Measurements from ENCODE around the gene SPEG. TPM values are rescaled to one million over a fixed set of nuclear protein-coding genes. Genes with fewer than 3 reads are reported as not detected.

SPEG gene
- polyA plus RNA-seq, 3 donors from 2014 or later: not detected

DNA sequence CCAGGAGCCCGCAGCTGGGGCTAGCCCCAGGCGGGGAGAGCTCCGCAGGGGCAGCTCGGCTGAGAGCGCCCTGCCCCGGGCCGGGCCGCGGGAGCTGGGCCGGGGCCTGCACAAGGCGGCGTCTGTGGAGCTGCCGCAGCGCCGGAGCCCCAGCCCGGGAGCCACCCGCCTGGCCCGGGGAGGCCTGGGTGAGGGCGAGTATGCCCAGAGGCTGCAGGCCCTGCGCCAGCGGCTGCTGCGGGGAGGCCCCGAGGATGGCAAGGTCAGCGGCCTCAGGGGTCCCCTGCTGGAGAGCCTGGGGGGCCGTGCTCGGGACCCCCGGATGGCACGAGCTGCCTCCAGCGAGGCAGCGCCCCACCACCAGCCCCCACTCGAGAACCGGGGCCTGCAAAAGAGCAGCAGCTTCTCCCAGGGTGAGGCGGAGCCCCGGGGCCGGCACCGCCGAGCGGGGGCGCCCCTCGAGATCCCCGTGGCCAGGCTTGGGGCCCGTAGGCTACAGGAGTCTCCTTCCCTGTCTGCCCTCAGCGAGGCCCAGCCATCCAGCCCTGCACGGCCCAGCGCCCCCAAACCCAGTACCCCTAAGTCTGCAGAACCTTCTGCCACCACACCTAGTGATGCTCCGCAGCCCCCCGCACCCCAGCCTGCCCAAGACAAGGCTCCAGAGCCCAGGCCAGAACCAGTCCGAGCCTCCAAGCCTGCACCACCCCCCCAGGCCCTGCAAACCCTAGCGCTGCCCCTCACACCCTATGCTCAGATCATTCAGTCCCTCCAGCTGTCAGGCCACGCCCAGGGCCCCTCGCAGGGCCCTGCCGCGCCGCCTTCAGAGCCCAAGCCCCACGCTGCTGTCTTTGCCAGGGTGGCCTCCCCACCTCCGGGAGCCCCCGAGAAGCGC, 49.1 kb downstream of the SPEG start:
- Mint-ChIP-seq H3K36me3 (no peaks in the 10 kb centered on the region), H3K4me1 (peaks cover 0 to 3% of the 10 kb centered on the region in 2 donors), H3K9me3 (no peaks in the 10 kb centered on the region), H3K27ac (no peak overlapping the region), H3K27me3 (ENCODE audit: low read depth in 3 of 3) (peaks cover 2 to 17% (median 15%) of the 10 kb centered on the region in 3 donors), H3K4me3 (peak overlapping the region in 2 of 5 donors; percentile 63 to 64)
- no peak for DNase-seq

DNA sequence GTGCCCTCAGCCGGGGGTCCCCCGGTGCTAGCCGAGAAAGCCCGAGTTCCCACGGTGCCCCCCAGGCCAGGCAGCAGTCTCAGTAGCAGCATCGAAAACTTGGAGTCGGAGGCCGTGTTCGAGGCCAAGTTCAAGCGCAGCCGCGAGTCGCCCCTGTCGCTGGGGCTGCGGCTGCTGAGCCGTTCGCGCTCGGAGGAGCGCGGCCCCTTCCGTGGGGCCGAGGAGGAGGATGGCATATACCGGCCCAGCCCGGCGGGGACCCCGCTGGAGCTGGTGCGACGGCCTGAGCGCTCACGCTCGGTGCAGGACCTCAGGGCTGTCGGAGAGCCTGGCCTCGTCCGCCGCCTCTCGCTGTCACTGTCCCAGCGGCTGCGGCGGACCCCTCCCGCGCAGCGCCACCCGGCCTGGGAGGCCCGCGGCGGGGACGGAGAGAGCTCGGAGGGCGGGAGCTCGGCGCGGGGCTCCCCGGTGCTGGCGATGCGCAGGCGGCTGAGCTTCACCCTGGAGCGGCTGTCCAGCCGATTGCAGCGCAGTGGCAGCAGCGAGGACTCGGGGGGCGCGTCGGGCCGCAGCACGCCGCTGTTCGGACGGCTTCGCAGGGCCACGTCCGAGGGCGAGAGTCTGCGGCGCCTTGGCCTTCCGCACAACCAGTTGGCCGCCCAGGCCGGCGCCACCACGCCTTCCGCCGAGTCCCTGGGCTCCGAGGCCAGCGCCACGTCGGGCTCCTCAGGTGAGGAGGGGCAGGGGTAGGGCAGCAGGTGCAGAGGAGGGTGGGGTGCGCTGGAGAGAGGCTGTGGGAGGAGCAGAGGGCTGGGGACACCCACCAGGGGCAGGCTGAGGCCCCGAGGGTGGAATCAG, 49.9 kb downstream of the SPEG start:
- Mint-ChIP-seq H3K4me1 (peaks cover 0 to 3% of the 10 kb centered on the region in 2 donors), H3K27me3 (ENCODE audit: low read depth in 3 of 3) (peaks cover 2 to 18% (median 17%) of the 10 kb centered on the region in 3 donors), H3K4me3 (peak overlapping the region in 2 of 5 donors; percentile 26 to 30), H3K36me3 (no peaks in the 10 kb centered on the region), H3K9me3 (no peaks in the 10 kb centered on the region), H3K27ac (no peak overlapping the region)
- DNase-seq: no peak

DNA sequence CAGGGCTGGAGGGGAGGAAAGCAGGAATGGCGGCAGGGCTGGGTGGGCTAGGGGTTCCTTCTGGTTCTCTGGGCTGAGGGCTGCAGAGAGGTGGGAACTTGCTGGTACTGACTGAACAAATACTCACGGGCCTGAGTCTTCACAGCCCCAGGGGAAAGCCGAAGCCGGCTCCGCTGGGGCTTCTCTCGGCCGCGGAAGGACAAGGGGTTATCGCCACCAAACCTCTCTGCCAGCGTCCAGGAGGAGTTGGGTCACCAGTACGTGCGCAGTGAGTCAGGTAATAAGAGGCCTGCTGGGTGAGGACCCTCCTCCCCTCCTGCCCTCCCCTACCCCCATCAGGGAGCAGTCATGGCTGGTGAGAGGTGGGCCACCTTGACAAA, 50.5 kb downstream of the SPEG start:
- Mint-ChIP-seq H3K27ac (no peak overlapping the region), H3K4me3 (peak overlapping the region in 2 of 5 donors; percentile 7 to 30), H3K4me1 (peaks cover 0 to 3% of the 10 kb centered on the region in 2 donors), H3K9me3 (no peaks in the 10 kb centered on the region), H3K36me3 (no peaks in the 10 kb centered on the region), H3K27me3 (ENCODE audit: low read depth in 3 of 3) (peaks cover 2 to 18% (median 15%) of the 10 kb centered on the region in 3 donors)
- no peak for DNase-seq

GRCh38 chr2:219486380-219486959, 51.8 kb downstream of the SPEG start:
- Mint-ChIP-seq H3K4me1 (peaks cover 0 to 3% of the 10 kb centered on the region in 2 donors), H3K36me3 (no peaks in the 10 kb centered on the region), H3K9me3 (no peaks in the 10 kb centered on the region), H3K27ac (no peak overlapping the region), H3K27me3 (ENCODE audit: low read depth in 3 of 3) (peaks cover 2 to 18% (median 15%) of the 10 kb centered on the region in 3 donors), H3K4me3 (no peak overlapping the region)
- no peak for DNase-seq

DNA sequence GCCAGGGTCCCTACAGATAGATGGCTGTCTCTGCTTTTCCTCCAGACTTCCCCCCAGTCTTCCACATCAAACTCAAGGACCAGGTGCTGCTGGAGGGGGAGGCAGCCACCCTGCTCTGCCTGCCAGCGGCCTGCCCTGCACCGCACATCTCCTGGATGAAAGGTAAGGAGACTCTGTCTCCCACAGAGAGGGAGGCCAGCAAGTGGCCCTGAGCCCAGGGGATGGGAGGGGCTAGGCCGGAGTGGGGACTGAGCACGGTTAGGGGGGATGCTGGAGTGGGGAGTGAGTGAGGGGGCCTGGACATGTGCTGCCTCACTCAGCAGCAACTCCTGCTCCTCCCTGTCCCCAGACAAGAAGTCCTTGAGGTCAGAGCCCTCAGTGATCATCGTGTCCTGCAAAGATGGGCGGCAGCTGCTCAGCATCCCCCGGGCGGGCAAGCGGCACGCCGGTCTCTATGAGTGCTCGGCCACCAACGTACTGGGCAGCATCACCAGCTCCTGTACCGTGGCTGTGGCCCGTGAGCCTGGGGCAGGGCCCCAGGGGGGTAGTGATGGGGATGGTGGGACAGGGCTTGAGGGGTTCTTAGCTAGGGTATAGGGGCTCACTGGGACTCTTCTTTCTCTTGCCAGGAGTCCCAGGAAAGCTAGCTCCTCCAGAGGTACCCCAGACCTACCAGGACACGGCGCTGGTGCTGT, 53.7 kb downstream of the SPEG start:
- H3K27ac Mint-ChIP-seq: no peak overlapping the region
- no peaks in the 10 kb centered on the region for H3K9me3 Mint-ChIP-seq
- peaks cover 2 to 18% (median 18%) of the 10 kb centered on the region in 3 donors for H3K27me3 Mint-ChIP-seq (ENCODE audit: low read depth in 3 of 3)
- no peaks in the 10 kb centered on the region for H3K36me3 Mint-ChIP-seq
- H3K4me1 Mint-ChIP-seq: peaks cover 0 to 3% of the 10 kb centered on the region in 2 donors
- no peak for DNase-seq
- H3K4me3 Mint-ChIP-seq: no peak overlapping the region

- no peaks in the 10 kb centered on the region for H3K9me3 Mint-ChIP-seq
- DNase-seq: no peak
- no peaks in the 10 kb centered on the region for H3K36me3 Mint-ChIP-seq
- H3K27ac Mint-ChIP-seq: no peak overlapping the region
- peaks cover 0 to 3% of the 10 kb centered on the region in 2 donors for H3K4me1 Mint-ChIP-seq
- peaks cover 2 to 20% (median 18%) of the 10 kb centered on the region in 3 donors for H3K27me3 Mint-ChIP-seq (ENCODE audit: low read depth in 3 of 3)
- no peak overlapping the region for H3K4me3 Mint-ChIP-seq
Measured at GRCh38 chr2:219488844-219489194, 54.2 kb downstream of the SPEG start.

GRCh38 chr2:219489315-219489714, 54.7 kb downstream of the SPEG start:
- Mint-ChIP-seq H3K9me3 (no peaks in the 10 kb centered on the region), H3K36me3 (no peaks in the 10 kb centered on the region), H3K27ac (no peak overlapping the region), H3K4me1 (peaks cover 0 to 1% of the 10 kb centered on the region in 2 donors), H3K27me3 (ENCODE audit: low read depth in 3 of 3) (peaks cover 2 to 20% (median 15%) of the 10 kb centered on the region in 3 donors), H3K4me3 (no peak overlapping the region)
- DNase-seq: no peak

- Mint-ChIP-seq H3K9me3 (no peaks in the 10 kb centered on the region), H3K27me3 (ENCODE audit: low read depth in 3 of 3) (peaks cover 2 to 24% (median 15%) of the 10 kb centered on the region in 3 donors), H3K4me1 (no peaks in the 10 kb centered on the region), H3K4me3 (no peak overlapping the region), H3K27ac (no peak overlapping the region), H3K36me3 (no peaks in the 10 kb centered on the region)
- DNase-seq: no peak
Measured at GRCh38 chr2:219490186-219490585, 55.5 kb downstream of the SPEG start.

DNA sequence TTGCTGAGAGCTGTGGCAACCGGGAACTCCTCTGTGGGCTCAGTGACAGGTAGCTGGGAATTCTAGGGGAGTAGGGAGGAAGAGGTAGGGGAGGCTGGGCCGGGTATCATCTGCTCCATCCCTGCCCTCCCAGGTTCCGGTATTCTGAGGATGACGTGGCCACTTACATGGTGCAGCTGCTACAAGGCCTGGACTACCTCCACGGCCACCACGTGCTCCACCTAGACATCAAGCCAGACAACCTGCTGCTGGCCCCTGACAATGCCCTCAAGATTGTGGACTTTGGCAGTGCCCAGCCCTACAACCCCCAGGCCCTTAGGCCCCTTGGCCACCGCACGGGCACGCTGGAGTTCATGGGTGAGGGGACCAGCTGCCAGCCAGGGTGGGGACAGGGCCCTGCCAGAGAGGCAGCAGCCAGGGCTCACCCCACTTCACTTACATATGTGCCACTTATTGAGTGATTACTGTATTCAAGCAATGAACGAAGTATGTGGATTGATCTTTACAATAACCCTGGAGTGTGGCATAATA, 56.0 kb downstream of the SPEG start:
- H3K27ac Mint-ChIP-seq: no peak overlapping the region
- peaks cover 2 to 22% (median 17%) of the 10 kb centered on the region in 3 donors for H3K27me3 Mint-ChIP-seq (ENCODE audit: low read depth in 3 of 3)
- H3K4me1 Mint-ChIP-seq: no peaks in the 10 kb centered on the region
- DNase-seq: no peak
- H3K9me3 Mint-ChIP-seq: no peaks in the 10 kb centered on the region
- H3K36me3 Mint-ChIP-seq: no peaks in the 10 kb centered on the region
- no peak overlapping the region for H3K4me3 Mint-ChIP-seq

- no peaks in the 10 kb centered on the region for H3K9me3 Mint-ChIP-seq
- peaks cover under 1 to 15% (median 15%) of the 10 kb centered on the region in 3 donors for H3K27me3 Mint-ChIP-seq (ENCODE audit: low read depth in 3 of 3)
- H3K36me3 Mint-ChIP-seq: no peaks in the 10 kb centered on the region
- no peak overlapping the region for H3K4me3 Mint-ChIP-seq
- H3K4me1 Mint-ChIP-seq: no peaks in the 10 kb centered on the region
- no peak overlapping the region for H3K27ac Mint-ChIP-seq
- DNase-seq: no peak
Measured at GRCh38 chr2:219491278-219491963, 56.8 kb downstream of the SPEG start.

DNA sequence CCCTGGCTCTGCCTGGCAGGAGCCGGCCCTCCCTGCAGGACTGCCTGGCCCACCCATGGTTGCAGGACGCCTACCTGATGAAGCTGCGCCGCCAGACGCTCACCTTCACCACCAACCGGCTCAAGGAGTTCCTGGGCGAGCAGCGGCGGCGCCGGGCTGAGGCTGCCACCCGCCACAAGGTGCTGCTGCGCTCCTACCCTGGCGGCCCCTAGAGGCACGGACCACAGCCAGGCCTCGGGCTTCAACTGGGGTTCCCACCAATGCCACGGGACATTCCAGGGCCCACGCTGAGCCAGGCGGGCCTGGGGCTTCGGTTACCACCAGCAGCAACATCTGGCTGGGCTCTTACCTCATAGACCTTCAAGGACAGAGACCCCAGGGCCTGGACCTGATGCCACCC, 57.9 kb downstream of the SPEG start:
- no peak overlapping the region for H3K27ac Mint-ChIP-seq

DNA sequence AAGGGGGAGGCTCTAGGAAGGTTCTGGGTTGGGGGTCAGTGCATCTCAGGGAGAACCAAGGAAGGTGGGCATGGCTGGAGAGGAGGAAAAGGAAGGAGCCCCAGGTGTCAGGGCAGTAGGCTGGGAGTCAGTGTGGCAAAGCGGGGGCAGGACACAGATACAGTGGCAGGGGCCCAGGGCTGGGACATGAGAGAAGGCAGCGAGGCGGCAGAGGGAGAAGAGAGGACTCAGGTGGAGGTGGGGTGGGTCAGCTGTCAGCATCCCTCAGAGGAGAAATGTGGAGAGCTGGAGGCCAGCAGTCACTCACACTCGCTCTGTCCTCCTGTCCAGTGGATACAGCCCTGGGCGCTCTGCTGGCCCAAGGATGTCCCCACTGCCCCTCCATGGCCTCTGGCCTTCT, 58.4 kb downstream of the SPEG start:
- Mint-ChIP-seq H3K4me3 (no peak overlapping the region), H3K27me3 (ENCODE audit: low read depth in 3 of 3) (peaks cover 4 to 18% (median 16%) of the 10 kb centered on the region in 3 donors)

More for the DNA sequence above, 57.9 kb downstream of the SPEG start:
- Mint-ChIP-seq H3K4me1 (peaks cover 3 to 4% of the 10 kb centered on the region in 2 donors), H3K36me3 (no peaks in the 10 kb centered on the region), H3K4me3 (no peak overlapping the region), H3K27me3 (ENCODE audit: low read depth in 3 of 3) (peaks cover 4 to 18% (median 17%) of the 10 kb centered on the region in 3 donors), H3K9me3 (peaks cover 0 to 2% (median 0%) of the 10 kb centered on the region in 6 donors)
- DNase-seq: no peak

More for the DNA sequence above, 58.4 kb downstream of the SPEG start:
- H3K9me3 Mint-ChIP-seq: peaks cover 0 to 2% (median 0%) of the 10 kb centered on the region in 6 donors
- H3K4me1 Mint-ChIP-seq: peaks cover 5 to 8% of the 10 kb centered on the region in 2 donors
- DNase-seq: no peak
- H3K27ac Mint-ChIP-seq: no peak overlapping the region
- H3K36me3 Mint-ChIP-seq: no peaks in the 10 kb centered on the region

Data from immature natural killer cell (primary cell).